Nephron (organoid): Measurements from ENCODE around the gene CEP170B.
"Not testable (repeated sequence)": the region's sequence is repeated elsewhere in the genome, so short reads cannot be mapped to it uniquely, and the experiment has no call there.

ENCODE experiments used
- H3K27ac Mint-ChIP-seq, 3 experiments: 2 replicates each; pipeline ENCODE4 v1.8.0; 2020; ENCODE audit warnings: mixed read lengths in 3 of 3, mild to moderate bottlenecking in 2 of 3, moderate library complexity in 1 of 3
- H3K27me3 Mint-ChIP-seq: 2 replicates; pipeline ENCODE4 v1.8.0; 2021; ENCODE audit warnings: low read depth, mild to moderate bottlenecking, moderate library complexity, mixed read lengths
- H3K36me3 Mint-ChIP-seq: 2 replicates; pipeline ENCODE4 v1.8.0; 2020; ENCODE audit warnings: low read depth, mixed read lengths
- H3K4me1 Mint-ChIP-seq: 2 replicates; pipeline ENCODE4 v1.8.0; 2020; ENCODE audit warnings: mixed read lengths
- H3K4me3 Mint-ChIP-seq, 3 experiments: 2 replicates each; pipeline ENCODE4 v1.8.0; 2020; ENCODE audit warnings: mild to moderate bottlenecking in 3 of 3, mixed read lengths in 3 of 3, moderate library complexity in 2 of 3
- H3K9me3 Mint-ChIP-seq: 2 replicates; pipeline ENCODE4 v1.8.0; 2020; ENCODE audit warnings: mixed read lengths
- TF ChIP-seq, protein P1 (sequence below), 3 experiments: fragments of 200-600 bp; sonication (generic); IDR thresholded peaks; one replicate each; pipeline ENCODE4 v1.5.0; 2021; ENCODE audit warnings: antibody characterized with exemption in 3 of 3; ENCODE audit not compliant: unreplicated experiment in 3 of 3

The CEP170B gene

GRCh38 chr14:104912053-104912452 lies 47.0 kb downstream of the CEP170B start:
- TF ChIP-seq, protein P1, sequence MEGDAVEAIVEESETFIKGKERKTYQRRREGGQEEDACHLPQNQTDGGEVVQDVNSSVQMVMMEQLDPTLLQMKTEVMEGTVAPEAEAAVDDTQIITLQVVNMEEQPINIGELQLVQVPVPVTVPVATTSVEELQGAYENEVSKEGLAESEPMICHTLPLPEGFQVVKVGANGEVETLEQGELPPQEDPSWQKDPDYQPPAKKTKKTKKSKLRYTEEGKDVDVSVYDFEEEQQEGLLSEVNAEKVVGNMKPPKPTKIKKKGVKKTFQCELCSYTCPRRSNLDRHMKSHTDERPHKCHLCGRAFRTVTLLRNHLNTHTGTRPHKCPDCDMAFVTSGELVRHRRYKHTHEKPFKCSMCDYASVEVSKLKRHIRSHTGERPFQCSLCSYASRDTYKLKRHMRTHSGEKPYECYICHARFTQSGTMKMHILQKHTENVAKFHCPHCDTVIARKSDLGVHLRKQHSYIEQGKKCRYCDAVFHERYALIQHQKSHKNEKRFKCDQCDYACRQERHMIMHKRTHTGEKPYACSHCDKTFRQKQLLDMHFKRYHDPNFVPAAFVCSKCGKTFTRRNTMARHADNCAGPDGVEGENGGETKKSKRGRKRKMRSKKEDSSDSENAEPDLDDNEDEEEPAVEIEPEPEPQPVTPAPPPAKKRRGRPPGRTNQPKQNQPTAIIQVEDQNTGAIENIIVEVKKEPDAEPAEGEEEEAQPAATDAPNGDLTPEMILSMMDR (IDR thresholded peaks at IDR 0.05; ENCODE audit: unreplicated experiment in 3 of 3): no peak
- Mint-ChIP-seq H3K36me3 (no peaks in the 10 kb centered on the region), H3K4me1 (no peaks in the 10 kb centered on the region), H3K9me3 (peaks cover 40% of the 10 kb centered on the region), H3K27ac (no peak overlapping the region), H3K4me3 (no peak overlapping the region), H3K27me3 (peaks cover 43% of the 10 kb centered on the region)

DNA sequence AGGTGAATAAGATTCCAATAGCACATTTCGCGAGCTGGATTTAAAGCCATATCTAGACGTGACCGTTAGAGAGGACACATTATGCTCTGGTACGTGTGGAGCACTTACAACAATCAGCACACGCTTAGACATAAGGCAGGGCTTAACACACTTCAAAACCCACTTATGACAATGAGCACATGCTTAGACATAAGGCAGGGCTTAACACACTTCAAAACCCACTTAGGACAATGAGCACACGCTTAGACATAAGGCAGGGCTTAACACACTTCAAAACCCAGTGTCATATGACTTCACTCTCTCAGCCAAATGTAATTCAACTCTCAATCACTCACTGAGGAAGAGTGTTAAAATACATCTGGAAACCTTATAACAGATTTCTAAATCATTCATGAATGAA lies 48.4 kb downstream of the CEP170B start:
- no peak overlapping the region for H3K27ac Mint-ChIP-seq
- TF ChIP-seq, protein P1 (IDR thresholded peaks at IDR 0.05; ENCODE audit: unreplicated experiment in 3 of 3): no peak
- H3K36me3 Mint-ChIP-seq: no peaks in the 10 kb centered on the region
- no peaks in the 10 kb centered on the region for H3K4me1 Mint-ChIP-seq
- H3K4me3 Mint-ChIP-seq: no peak overlapping the region
- H3K9me3 Mint-ChIP-seq: peaks cover 31% of the 10 kb centered on the region
- peaks cover 29% of the 10 kb centered on the region for H3K27me3 Mint-ChIP-seq

DNA sequence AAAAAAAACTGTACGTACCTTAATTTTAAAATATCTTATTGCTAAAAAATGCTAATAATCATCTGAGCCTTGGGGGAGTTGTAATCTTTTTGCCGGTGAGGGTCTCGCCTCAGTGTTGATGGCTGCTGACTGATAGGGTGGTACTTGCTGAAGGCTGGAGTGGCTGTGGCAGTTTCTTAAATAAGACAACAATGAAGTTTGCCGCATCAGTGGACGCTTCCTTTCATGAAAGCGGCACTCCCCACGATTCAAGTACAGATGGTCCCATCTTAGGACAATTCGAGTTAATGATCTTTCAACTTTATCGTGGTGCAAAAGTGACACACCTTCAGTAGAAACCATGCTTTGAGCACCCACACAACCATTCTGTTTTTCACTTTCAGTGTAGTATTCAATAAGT lies 52.0 kb downstream of the CEP170B start:
- H3K4me1 Mint-ChIP-seq: no peaks in the 10 kb centered on the region
- TF ChIP-seq, protein P1 (IDR thresholded peaks at IDR 0.05; ENCODE audit: unreplicated experiment in 3 of 3): no peak
- peaks cover 16% of the 10 kb centered on the region for H3K27me3 Mint-ChIP-seq
- H3K4me3 Mint-ChIP-seq: no peak overlapping the region
- H3K36me3 Mint-ChIP-seq: no peaks in the 10 kb centered on the region
- H3K27ac Mint-ChIP-seq: no peak overlapping the region
- peaks cover 11% of the 10 kb centered on the region for H3K9me3 Mint-ChIP-seq

GRCh38 chr14:104917993-104918392 lies 52.9 kb downstream of the CEP170B start:
- H3K36me3 Mint-ChIP-seq: no peaks in the 10 kb centered on the region
- peaks cover 16% of the 10 kb centered on the region for H3K27me3 Mint-ChIP-seq
- TF ChIP-seq, protein P1 (IDR thresholded peaks at IDR 0.05; ENCODE audit: unreplicated experiment in 3 of 3): no peak
- no peak overlapping the region for H3K27ac Mint-ChIP-seq
- H3K4me1 Mint-ChIP-seq: no peaks in the 10 kb centered on the region
- no peak overlapping the region for H3K4me3 Mint-ChIP-seq
- peaks cover 9% of the 10 kb centered on the region for H3K9me3 Mint-ChIP-seq

GRCh38 chr14:104919152-104919992 lies 54.3 kb downstream of the CEP170B start:
- not testable (repeated sequence) for H3K36me3 Mint-ChIP-seq, H3K27ac Mint-ChIP-seq, H3K9me3 Mint-ChIP-seq, H3K4me3 Mint-ChIP-seq, H3K4me1 Mint-ChIP-seq, H3K27me3 Mint-ChIP-seq

DNA sequence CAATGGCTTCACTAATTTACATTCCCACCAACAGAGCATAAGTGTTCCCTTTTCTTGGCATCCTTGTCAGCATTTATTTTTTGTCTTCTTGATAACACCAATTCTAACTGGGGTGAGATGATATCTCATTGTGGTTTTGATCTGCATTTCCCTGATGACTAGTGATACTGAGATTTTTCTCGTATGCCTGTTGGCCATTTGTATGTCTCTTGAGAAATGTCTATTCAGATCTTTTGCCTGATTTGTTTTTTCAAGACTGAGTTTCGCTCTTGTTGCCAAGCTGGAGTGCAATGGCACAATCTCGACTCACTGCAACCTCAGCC lies 54.9 kb downstream of the CEP170B start:
- H3K27ac Mint-ChIP-seq: no peak overlapping the region
- H3K4me1 Mint-ChIP-seq: no peaks in the 10 kb centered on the region
- H3K36me3 Mint-ChIP-seq: no peaks in the 10 kb centered on the region
- H3K4me3 Mint-ChIP-seq: no peak overlapping the region
- TF ChIP-seq, protein P1 (IDR thresholded peaks at IDR 0.05; ENCODE audit: unreplicated experiment in 3 of 3): no peak
- H3K9me3 Mint-ChIP-seq: peaks cover 4% of the 10 kb centered on the region
- peaks cover 3% of the 10 kb centered on the region for H3K27me3 Mint-ChIP-seq
